SKM-1 treated with dmso at 0.1 percent for 144 hours (cell line): ENCODE measurements around the gene OSBP2.
"Not testable (repeated sequence)": the region's sequence is repeated elsewhere in the genome, so short reads cannot be mapped to it uniquely, and the experiment has no call there.

ENCODE experiments used
- DNase-seq: peaks from one replicate; lab custom pipeline; 2025; ENCODE audit not compliant: unreplicated experiment; lab: John Stamatoyannopoulos, UW

Gene OSBP2

GRCh38 chr22:30754521-30754920, 59.8 kb downstream of the OSBP2 start:
- no peak for DNase-seq

GRCh38 chr22:30754971-30755758, 60.5 kb downstream of the OSBP2 start:
- DNase-seq = peak; percentile 7

- DNase-seq = no peak
These were observed 61.1 kb downstream of the OSBP2 start for GRCh38 chr22:30755759-30756124.

GRCh38 chr22:30763815-30764673, 69.4 kb downstream of the OSBP2 start:
- peak; percentile 74 for DNase-seq

- no peak for DNase-seq
These were observed 73.0 kb downstream of the OSBP2 start for GRCh38 chr22:30767661-30768060.

GRCh38 chr22:30770716-30771115, 76.0 kb downstream of the OSBP2 start:
- no peak for DNase-seq

- DNase-seq = no peak
These were observed 79.2 kb downstream of the OSBP2 start for GRCh38 chr22:30773919-30774318.

- no peak for DNase-seq
These were observed 79.9 kb downstream of the OSBP2 start for GRCh38 chr22:30774566-30774965.

GRCh38 chr22:30776476-30776875, 81.8 kb downstream of the OSBP2 start:
- no peak for DNase-seq

GRCh38 chr22:30777146-30777545, 82.5 kb downstream of the OSBP2 start:
- DNase-seq = not testable (repeated sequence)

GRCh38 chr22:30777587-30777986, 82.9 kb downstream of the OSBP2 start:
- DNase-seq = no peak

- no peak for DNase-seq
These were observed 83.6 kb downstream of the OSBP2 start for GRCh38 chr22:30778261-30778660.

- DNase-seq = no peak
These were observed 85.4 kb downstream of the OSBP2 start for GRCh38 chr22:30780026-30780425.

GRCh38 chr22:30781271-30781875, 86.7 kb downstream of the OSBP2 start:
- DNase-seq = no peak

GRCh38 chr22:30782613-30783012, 87.9 kb downstream of the OSBP2 start:
- no peak for DNase-seq

- DNase-seq = no peak
These were observed 88.3 kb downstream of the OSBP2 start for GRCh38 chr22:30783021-30783420.

GRCh38 chr22:30785527-30785926, 90.9 kb downstream of the OSBP2 start:
- DNase-seq = no peak

- DNase-seq = no peak
These were observed 95.7 kb downstream of the OSBP2 start for GRCh38 chr22:30790366-30790765.

GRCh38 chr22:30792456-30792855, 97.8 kb downstream of the OSBP2 start:
- DNase-seq = no peak

GRCh38 chr22:30795118-30795517, 100.4 kb downstream of the OSBP2 start:
- no peak for DNase-seq

GRCh38 chr22:30801695-30802094, 107.0 kb downstream of the OSBP2 start:
- DNase-seq = no peak
